ENCODE results near the gene FLT3.
A peak's percentile ranks its signal among the peaks of the same experiment; 100 is the strongest.

The FLT3 gene

GRCh38 chr13:27988520-27988919 is 111.9 kb downstream of the FLT3 start, which contains the start of gene URAD:
URAD (minus strand) TSS chr13:27988693; CDS start chr13:27988637, 56 bp downstream.
- no peak within 1 kb of the TSS for H3K27ac ChIP-seq (replicated peaks; ENCODE audit: low read length)
- H3K18ac ChIP-seq (ENCODE audit: low read length), result no peak within 1 kb of the TSS
- no peaks in the 10 kb centered on the region for H3K36me3 ChIP-seq (replicated peaks in 1 of 2; ENCODE audit: control insufficient read depth in 2 of 2, insufficient read depth in 2 of 2, low read length in 2 of 2)
- H3K4me1 ChIP-seq (ENCODE audit: control insufficient read depth in 2 of 2, insufficient read depth in 1 of 2, low read depth in 1 of 2, low read length in 2 of 2), result no peaks in the 10 kb centered on the region
- WGBS, 2 donors (ENCODE audit: extremely low coverage in 2 of 2, insufficient read length in 2 of 2, insufficient replicate concordance in 1 of 2), result no CpG with 5 or more reads among the region's 11 CpGs
- no peak within 1 kb of the TSS for H3K4me3 ChIP-seq (ENCODE audit: low read length in 2 of 2)
- no peak within 1 kb of the TSS for H2BK12ac ChIP-seq (ENCODE audit: low read length)
- H2BK120ac ChIP-seq (ENCODE audit: low read depth, low read length), result no peak within 1 kb of the TSS
- no peak within 1 kb of the TSS for H3K4me2 ChIP-seq (ENCODE audit: insufficient read depth, low read length, poor library complexity, severe bottlenecking)
- H2AK5ac ChIP-seq (ENCODE audit: low read depth, low read length), result no peak within 1 kb of the TSS
- peaks cover 0 to 14% (median 5%) of the 10 kb centered on the region in 3 experiments for H3K27me3 ChIP-seq (ENCODE audit: control insufficient read depth in 3 of 3, insufficient read depth in 3 of 3, low read depth in 1 of 3, low read length in 3 of 3)
- no peak within 1 kb of the TSS for H2BK5ac ChIP-seq (ENCODE audit: low read length)
- peaks cover 0 to 2% of the 10 kb centered on the region in 2 donors for H3K9me3 ChIP-seq (replicated peaks in 1 of 2; ENCODE audit: control insufficient read depth in 2 of 2, insufficient read depth in 1 of 2, low read depth in 1 of 2, low read length in 2 of 2)
- H3K14ac ChIP-seq (ENCODE audit: low read length), result no peak within 1 kb of the TSS
- H3K9ac ChIP-seq (ENCODE audit: low read depth, low read length, poor library complexity), result no peak within 1 kb of the TSS
- no peak within 1 kb of the TSS for H3K23ac ChIP-seq (ENCODE audit: low read depth, low read length, poor library complexity)
- H4K91ac ChIP-seq (ENCODE audit: low read depth, low read length, poor library complexity), result no peak within 1 kb of the TSS
- H3K4ac ChIP-seq (ENCODE audit: low read length), result no peak within 1 kb of the TSS
- H4K8ac ChIP-seq (ENCODE audit: low read depth, low read length), result no peak within 1 kb of the TSS
- H2AFZ ChIP-seq (ENCODE audit: low read length), result no peak within 1 kb of the TSS
- no peak within 1 kb of the TSS for H2BK15ac ChIP-seq (ENCODE audit: low read length)
- no peaks in the 10 kb centered on the region for H3K79me1 ChIP-seq (ENCODE audit: low read depth, low read length)
- no peak for DNase-seq (ENCODE audit: low spot score)

GRCh38 chr13:27985600-27985999 is 114.8 kb downstream of the FLT3 start:
- Histone ChIP-seq H2AK5ac (ENCODE audit: low read depth, low read length) (no peak overlapping the region), H3K36me3 (replicated peaks in 1 of 2; ENCODE audit: control insufficient read depth in 2 of 2, insufficient read depth in 2 of 2, low read length in 2 of 2) (no peaks in the 10 kb centered on the region), H3K4me3 (ENCODE audit: low read length in 2 of 2) (no peak overlapping the region), H3K79me1 (ENCODE audit: low read depth, low read length) (no peaks in the 10 kb centered on the region), H3K9me3 (replicated peaks in 1 of 2; ENCODE audit: control insufficient read depth in 2 of 2, insufficient read depth in 1 of 2, low read depth in 1 of 2, low read length in 2 of 2) (no peaks in the 10 kb centered on the region), H2BK12ac (ENCODE audit: low read length) (no peak overlapping the region), H4K91ac (ENCODE audit: low read depth, low read length, poor library complexity) (no peak overlapping the region), H4K8ac (ENCODE audit: low read depth, low read length) (no peak overlapping the region), H3K23ac (ENCODE audit: low read depth, low read length, poor library complexity) (peak overlapping the region; percentile 59), H3K27ac (replicated peaks; ENCODE audit: low read length) (no peak overlapping the region), H2BK5ac (ENCODE audit: low read length) (no peak overlapping the region), H2BK15ac (ENCODE audit: low read length) (no peak overlapping the region), H3K4me1 (ENCODE audit: control insufficient read depth in 2 of 2, insufficient read depth in 1 of 2, low read depth in 1 of 2, low read length in 2 of 2) (no peaks in the 10 kb centered on the region), H3K27me3 (ENCODE audit: control insufficient read depth in 3 of 3, insufficient read depth in 3 of 3, low read depth in 1 of 3, low read length in 3 of 3) (peaks cover 12 to 38% (median 33%) of the 10 kb centered on the region in 3 experiments), H3K4ac (ENCODE audit: low read length) (no peak overlapping the region), H2BK120ac (ENCODE audit: low read depth, low read length) (no peak overlapping the region), H3K18ac (ENCODE audit: low read length) (no peak overlapping the region), H2AFZ (ENCODE audit: low read length) (no peak overlapping the region), H3K9ac (ENCODE audit: low read depth, low read length, poor library complexity) (no peak overlapping the region), H3K4me2 (ENCODE audit: insufficient read depth, low read length, poor library complexity, severe bottlenecking) (no peak overlapping the region), H3K14ac (ENCODE audit: low read length) (no peak overlapping the region)
- WGBS, 2 donors (ENCODE audit: extremely low coverage in 2 of 2, insufficient read length in 2 of 2, insufficient replicate concordance in 1 of 2), result no CpG with 5 or more reads among the region's 1 CpG
- no peak for DNase-seq (ENCODE audit: low spot score)

- Histone ChIP-seq H3K9me3 (replicated peaks in 1 of 2; ENCODE audit: control insufficient read depth in 2 of 2, insufficient read depth in 1 of 2, low read depth in 1 of 2, low read length in 2 of 2) (no peaks in the 10 kb centered on the region), H2BK5ac (ENCODE audit: low read length) (no peak overlapping the region), H3K27ac (replicated peaks; ENCODE audit: low read length) (no peak overlapping the region), H4K8ac (ENCODE audit: low read depth, low read length) (no peak overlapping the region), H3K4ac (ENCODE audit: low read length) (no peak overlapping the region), H3K79me1 (ENCODE audit: low read depth, low read length) (no peaks in the 10 kb centered on the region), H3K36me3 (replicated peaks in 1 of 2; ENCODE audit: control insufficient read depth in 2 of 2, insufficient read depth in 2 of 2, low read length in 2 of 2) (no peaks in the 10 kb centered on the region), H3K27me3 (ENCODE audit: control insufficient read depth in 3 of 3, insufficient read depth in 3 of 3, low read depth in 1 of 3, low read length in 3 of 3) (peaks cover 38 to 69% (median 64%) of the 10 kb centered on the region in 3 experiments), H3K4me1 (ENCODE audit: control insufficient read depth in 2 of 2, insufficient read depth in 1 of 2, low read depth in 1 of 2, low read length in 2 of 2) (no peaks in the 10 kb centered on the region), H3K18ac (ENCODE audit: low read length) (no peak overlapping the region), H2BK15ac (ENCODE audit: low read length) (no peak overlapping the region), H2BK12ac (ENCODE audit: low read length) (no peak overlapping the region), H3K4me3 (ENCODE audit: low read length in 2 of 2) (no peak overlapping the region), H2AFZ (ENCODE audit: low read length) (no peak overlapping the region), H3K4me2 (ENCODE audit: insufficient read depth, low read length, poor library complexity, severe bottlenecking) (no peak overlapping the region), H2AK5ac (ENCODE audit: low read depth, low read length) (no peak overlapping the region), H2BK120ac (ENCODE audit: low read depth, low read length) (no peak overlapping the region), H3K9ac (ENCODE audit: low read depth, low read length, poor library complexity) (no peak overlapping the region), H3K14ac (ENCODE audit: low read length) (no peak overlapping the region), H4K91ac (ENCODE audit: low read depth, low read length, poor library complexity) (no peak overlapping the region), H3K23ac (ENCODE audit: low read depth, low read length, poor library complexity) (no peak overlapping the region)
- DNase-seq (ENCODE audit: low spot score), result no peak
- WGBS, 2 donors (ENCODE audit: extremely low coverage in 2 of 2, insufficient read length in 2 of 2, insufficient replicate concordance in 1 of 2), result no CpG with 5 or more reads among the region's 2 CpGs
Observed at GRCh38 chr13:27982361-27982760, 118.0 kb downstream of the FLT3 start.

- peaks cover 45 to 78% (median 76%) of the 10 kb centered on the region in 3 experiments for H3K27me3 ChIP-seq (ENCODE audit: control insufficient read depth in 3 of 3, insufficient read depth in 3 of 3, low read depth in 1 of 3, low read length in 3 of 3)
- H3K9ac ChIP-seq (ENCODE audit: low read depth, low read length, poor library complexity), result no peak overlapping the region
- no peak overlapping the region for H2BK15ac ChIP-seq (ENCODE audit: low read length)
- no peak overlapping the region for H3K4me3 ChIP-seq (ENCODE audit: low read length in 2 of 2)
- no peak overlapping the region for H3K4ac ChIP-seq (ENCODE audit: low read length)
- no peaks in the 10 kb centered on the region for H3K79me1 ChIP-seq (ENCODE audit: low read depth, low read length)
- H3K4me1 ChIP-seq (ENCODE audit: control insufficient read depth in 2 of 2, insufficient read depth in 1 of 2, low read depth in 1 of 2, low read length in 2 of 2), result no peaks in the 10 kb centered on the region
- H3K18ac ChIP-seq (ENCODE audit: low read length), result no peak overlapping the region
- H3K23ac ChIP-seq (ENCODE audit: low read depth, low read length, poor library complexity), result no peak overlapping the region
- H2BK120ac ChIP-seq (ENCODE audit: low read depth, low read length), result no peak overlapping the region
- no peak overlapping the region for H2AK5ac ChIP-seq (ENCODE audit: low read depth, low read length)
- H3K14ac ChIP-seq (ENCODE audit: low read length), result no peak overlapping the region
- no CpG with 5 or more reads among the region's 11 CpGs for WGBS, 2 donors (ENCODE audit: extremely low coverage in 2 of 2, insufficient read length in 2 of 2, insufficient replicate concordance in 1 of 2)
- H3K27ac ChIP-seq (replicated peaks; ENCODE audit: low read length), result no peak overlapping the region
- H2BK5ac ChIP-seq (ENCODE audit: low read length), result no peak overlapping the region
- H3K36me3 ChIP-seq (replicated peaks in 1 of 2; ENCODE audit: control insufficient read depth in 2 of 2, insufficient read depth in 2 of 2, low read length in 2 of 2), result no peaks in the 10 kb centered on the region
- H4K91ac ChIP-seq (ENCODE audit: low read depth, low read length, poor library complexity), result no peak overlapping the region
- H3K4me2 ChIP-seq (ENCODE audit: insufficient read depth, low read length, poor library complexity, severe bottlenecking), result no peak overlapping the region
- H4K8ac ChIP-seq (ENCODE audit: low read depth, low read length), result no peak overlapping the region
- no peaks in the 10 kb centered on the region for H3K9me3 ChIP-seq (replicated peaks in 1 of 2; ENCODE audit: control insufficient read depth in 2 of 2, insufficient read depth in 1 of 2, low read depth in 1 of 2, low read length in 2 of 2)
- no peak overlapping the region for H2BK12ac ChIP-seq (ENCODE audit: low read length)
- no peak overlapping the region for H2AFZ ChIP-seq (ENCODE audit: low read length)
- DNase-seq (ENCODE audit: low spot score), result no peak
Observed at GRCh38 chr13:27981006-27981708, 119.2 kb downstream of the FLT3 start.
